DMS 273 (cell line): ENCODE measurements around the gene SMIM35.

ENCODE experiments used
- DNase-seq: peaks from one replicate; lab custom pipeline; 2025; ENCODE audit not compliant: unreplicated experiment; lab: John Stamatoyannopoulos, UW

Gene SMIM35

GRCh38 chr11:118059246-118059940 lies 27.4 kb downstream of the SMIM35 start:
- DNase-seq: no peak

GRCh38 chr11:118058311-118059245 lies 28.2 kb downstream of the SMIM35 start:
- DNase-seq: no peak

GRCh38 chr11:118057251-118058145 lies 29.3 kb downstream of the SMIM35 start:
- no peak for DNase-seq

- DNase-seq: no peak
These were observed 30.0 kb downstream of the SMIM35 start for GRCh38 chr11:118056806-118057205.

- DNase-seq: no peak
These were observed 30.8 kb downstream of the SMIM35 start for GRCh38 chr11:118055966-118056365.

DNA sequence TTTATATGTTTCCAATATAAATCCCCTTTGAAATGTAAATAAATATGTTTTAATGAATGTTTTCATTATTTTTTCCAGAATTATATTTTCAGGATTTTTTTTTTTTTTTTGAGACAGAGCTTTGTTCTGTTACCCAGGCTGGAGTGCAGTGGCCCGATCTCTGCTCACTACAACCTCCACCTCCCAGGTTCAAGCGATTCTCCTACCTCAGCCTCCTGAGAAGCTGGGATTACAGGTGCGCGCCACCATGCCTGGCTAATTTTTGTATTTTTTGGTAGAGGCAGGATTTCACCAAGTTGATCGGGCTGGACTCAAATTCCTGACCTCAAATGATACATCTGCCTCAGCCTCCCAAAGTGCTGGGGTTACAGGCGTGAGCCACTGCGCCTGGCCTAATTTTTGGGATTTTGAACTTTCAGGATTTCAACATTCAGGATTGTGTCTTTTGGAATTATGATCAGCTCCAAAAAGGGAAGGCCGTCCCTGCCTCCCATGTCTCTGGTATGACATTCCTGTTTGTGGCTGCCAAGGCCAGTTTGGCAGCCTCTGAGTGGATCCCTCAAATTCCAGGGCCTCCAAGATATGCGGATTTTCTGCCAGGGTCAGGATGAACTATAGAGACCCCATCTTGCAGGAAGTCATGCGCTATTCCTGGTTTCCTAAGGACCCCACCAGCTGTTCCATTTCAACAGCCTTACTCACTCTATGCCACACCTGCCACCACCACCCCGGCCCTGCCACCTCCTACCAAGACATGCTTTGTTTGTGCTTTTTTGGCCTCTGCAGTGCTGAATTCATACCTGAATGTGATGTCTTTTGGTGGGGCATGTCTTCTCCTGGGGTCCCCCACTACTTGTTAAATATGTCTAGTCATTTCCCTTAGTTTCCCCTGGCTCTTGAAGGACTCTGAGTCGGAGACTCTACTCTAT lies 31.8 kb downstream of the SMIM35 start:
- DNase-seq: no peak

- DNase-seq: no peak
These were observed 34.1 kb downstream of the SMIM35 start for GRCh38 chr11:118052581-118053206.

- no peak for DNase-seq
These were observed 34.9 kb downstream of the SMIM35 start for GRCh38 chr11:118051611-118052461.

DNA sequence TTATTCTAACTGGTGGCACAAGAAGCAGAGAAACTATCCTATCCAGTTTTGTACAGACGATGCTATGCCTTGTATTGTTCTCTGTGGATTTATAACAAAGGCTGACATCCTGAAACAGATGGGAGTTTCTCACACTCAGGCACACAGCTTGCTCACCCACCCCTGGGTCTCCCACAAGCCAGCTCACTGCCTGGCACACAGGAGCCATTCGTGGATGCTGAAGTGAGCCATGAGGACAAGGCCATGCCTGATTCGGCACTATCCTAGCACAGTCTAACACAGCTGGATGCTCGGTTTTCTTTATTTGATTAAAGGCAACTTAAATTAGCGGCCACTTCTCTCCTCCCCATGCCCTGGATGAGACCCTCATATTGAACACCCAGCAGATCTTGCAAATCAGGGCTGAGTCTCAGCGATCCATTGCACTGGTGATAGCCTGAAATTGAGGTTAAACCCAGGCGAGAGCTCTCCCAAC lies 35.6 kb downstream of the SMIM35 start:
- no peak for DNase-seq

GRCh38 chr11:118050208-118050891 lies 36.4 kb downstream of the SMIM35 start:
- no peak for DNase-seq

GRCh38 chr11:118049771-118050170 lies 37.0 kb downstream of the SMIM35 start:
- no peak for DNase-seq

- no peak for DNase-seq
These were observed 38.0 kb downstream of the SMIM35 start for GRCh38 chr11:118048472-118049370.

- no peak for DNase-seq
These were observed 39.0 kb downstream of the SMIM35 start for GRCh38 chr11:118047749-118048148.

DNA sequence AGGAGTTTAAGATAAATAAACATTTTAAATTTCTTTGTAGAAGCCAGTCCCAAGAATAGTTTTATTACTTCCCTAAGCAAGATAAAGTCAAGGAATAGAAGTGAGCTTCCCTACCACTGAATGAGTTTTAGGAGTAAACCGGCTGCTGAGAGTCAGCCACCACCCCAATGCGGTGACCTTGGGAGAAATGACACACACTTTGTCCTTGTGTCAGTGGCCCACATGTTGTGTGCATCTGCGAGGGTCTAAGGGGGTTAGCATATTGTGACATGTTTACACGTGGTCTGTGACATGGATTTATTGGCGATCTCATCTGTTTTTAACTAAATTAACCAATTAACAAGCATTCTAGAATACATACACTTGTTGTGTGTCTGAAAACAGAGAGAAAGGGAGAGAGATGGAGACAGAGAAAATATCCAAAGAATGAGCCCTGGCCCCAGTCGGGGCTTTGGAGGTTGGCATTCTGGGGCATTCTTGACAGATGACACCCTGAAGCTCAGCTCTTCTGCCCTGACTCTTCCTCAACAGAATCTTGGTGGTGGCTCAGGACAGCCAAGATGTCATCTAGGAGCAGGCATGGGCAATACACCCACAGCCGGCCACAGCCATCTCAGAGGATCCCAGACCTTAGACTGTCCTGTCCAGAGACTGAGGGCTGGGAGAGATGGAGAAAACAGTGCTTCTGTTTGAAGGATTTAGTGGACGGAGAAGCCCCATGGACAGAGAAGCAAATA lies 39.6 kb downstream of the SMIM35 start:
- DNase-seq: no peak

DNA sequence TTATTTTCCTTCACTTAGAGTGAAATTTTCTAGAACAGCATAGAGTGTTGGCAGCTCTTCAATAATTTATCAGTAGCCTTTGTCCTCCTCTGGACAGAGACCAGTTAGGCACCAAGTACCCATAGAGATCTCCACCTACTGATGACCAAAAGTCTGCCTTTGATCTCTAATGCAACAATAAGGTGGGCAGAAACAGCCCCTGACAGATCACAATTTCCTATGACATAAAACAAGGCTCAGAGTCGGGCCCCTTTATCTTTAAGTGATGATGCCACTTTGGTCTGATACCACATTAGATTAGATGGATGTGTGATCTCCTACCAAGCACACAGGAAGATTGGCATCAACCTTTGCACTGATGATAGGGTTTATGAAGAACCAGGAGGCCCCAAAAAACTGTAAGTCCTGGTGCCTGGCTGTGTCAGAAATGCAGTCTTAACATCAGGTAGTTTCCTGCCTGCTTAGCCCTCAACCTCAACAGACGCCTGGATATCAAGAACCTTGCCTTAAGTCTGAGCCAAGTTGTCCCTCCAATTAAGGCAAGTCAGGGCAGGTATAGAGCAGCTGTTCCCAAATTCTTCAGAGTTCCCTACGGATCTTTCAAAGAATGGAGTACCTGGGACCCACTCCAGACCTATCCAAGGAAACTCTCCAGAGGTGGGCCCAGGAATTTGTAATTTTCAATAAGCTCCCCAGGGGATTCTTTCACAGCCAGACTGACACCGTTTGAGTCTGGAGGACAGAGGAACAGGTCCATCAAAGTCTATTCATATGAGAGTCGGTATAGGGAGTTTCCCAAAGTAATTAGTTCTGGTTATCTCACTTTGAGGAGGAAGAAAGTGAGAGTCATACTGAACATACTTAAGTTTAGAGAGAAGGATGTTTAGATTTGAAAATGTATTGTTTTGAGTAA lies 40.5 kb downstream of the SMIM35 start:
- DNase-seq: peak; percentile 72
